WERI-Rb-1 (cell line): ENCODE data around the gene ZFP1.

Experiments used
- DNase-seq: peaks from one replicate; pipeline ENCODE4 v3.0.0-alpha.2; 2020
- H3K27ac ChIP-seq: fragments of 250-450 bp; sonication (Bioruptor Pico); 2 replicates; pipeline ENCODE4 v1.5.1; 2020; ENCODE audit warnings: mild to moderate bottlenecking, moderate library complexity
- H3K27me3 ChIP-seq: fragments of 250-450 bp; sonication (Bioruptor Pico); 2 replicates; pipeline ENCODE4 v1.5.1; 2021; ENCODE audit warnings: mild to moderate bottlenecking, low read depth, moderate library complexity; ENCODE audit not compliant: insufficient read depth, severe bottlenecking
- H3K36me3 ChIP-seq: fragments of 250-450 bp; sonication (Bioruptor Pico); 2 replicates; pipeline ENCODE4 v1.5.1; 2020; ENCODE audit warnings: mild to moderate bottlenecking, moderate library complexity
- H3K4me3 ChIP-seq: 2 replicates; pipeline ENCODE4 v1.5.1; 2011; ENCODE audit warnings: low read depth, mild to moderate bottlenecking, control low read depth, low read length
- H3K9me3 ChIP-seq: fragments of 250-450 bp; sonication (Bioruptor Pico); 2 replicates; pipeline ENCODE4 v1.5.1; 2021; ENCODE audit warnings: mild to moderate bottlenecking, moderate library complexity; ENCODE audit not compliant: severe bottlenecking
- TF ChIP-seq, protein P1 (sequence below): IDR thresholded peaks from 2 replicates; pipeline ENCODE4 v1.5.1; 2011; ENCODE audit warnings: low read depth, mild to moderate bottlenecking, control low read depth, inconsistent platforms, low read length

The ZFP1 gene

DNA sequence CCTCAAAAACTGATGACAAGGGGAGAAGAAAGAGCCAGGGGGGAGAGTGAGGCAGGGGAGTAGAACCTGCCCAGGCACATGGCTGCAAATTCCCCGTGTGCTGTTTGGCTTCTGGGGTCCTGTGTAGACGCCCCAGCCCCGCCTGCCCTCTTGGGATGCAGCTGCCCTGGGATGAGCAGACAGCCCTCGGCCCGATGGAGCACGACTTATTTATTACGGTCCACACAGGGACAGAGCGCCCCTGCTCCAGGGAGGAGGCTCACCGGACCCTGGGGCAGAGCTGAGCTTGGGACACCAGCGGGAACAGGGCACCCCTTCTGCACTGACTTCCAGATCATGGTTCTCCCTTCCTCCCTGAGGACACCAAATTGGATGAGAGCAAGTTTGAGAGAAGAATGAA, 40.8 kb upstream of the ZFP1 start:
- Histone ChIP-seq H3K36me3 (peaks cover 20% of the 10 kb centered on the region; the same call in 1 of the 2 replicates), H3K27ac (no peak overlapping the region), H3K9me3 (no peaks in the 10 kb centered on the region), H3K4me3 (no peak overlapping the region), H3K27me3 (no peaks in the 10 kb centered on the region)
- TF ChIP-seq, protein P1, sequence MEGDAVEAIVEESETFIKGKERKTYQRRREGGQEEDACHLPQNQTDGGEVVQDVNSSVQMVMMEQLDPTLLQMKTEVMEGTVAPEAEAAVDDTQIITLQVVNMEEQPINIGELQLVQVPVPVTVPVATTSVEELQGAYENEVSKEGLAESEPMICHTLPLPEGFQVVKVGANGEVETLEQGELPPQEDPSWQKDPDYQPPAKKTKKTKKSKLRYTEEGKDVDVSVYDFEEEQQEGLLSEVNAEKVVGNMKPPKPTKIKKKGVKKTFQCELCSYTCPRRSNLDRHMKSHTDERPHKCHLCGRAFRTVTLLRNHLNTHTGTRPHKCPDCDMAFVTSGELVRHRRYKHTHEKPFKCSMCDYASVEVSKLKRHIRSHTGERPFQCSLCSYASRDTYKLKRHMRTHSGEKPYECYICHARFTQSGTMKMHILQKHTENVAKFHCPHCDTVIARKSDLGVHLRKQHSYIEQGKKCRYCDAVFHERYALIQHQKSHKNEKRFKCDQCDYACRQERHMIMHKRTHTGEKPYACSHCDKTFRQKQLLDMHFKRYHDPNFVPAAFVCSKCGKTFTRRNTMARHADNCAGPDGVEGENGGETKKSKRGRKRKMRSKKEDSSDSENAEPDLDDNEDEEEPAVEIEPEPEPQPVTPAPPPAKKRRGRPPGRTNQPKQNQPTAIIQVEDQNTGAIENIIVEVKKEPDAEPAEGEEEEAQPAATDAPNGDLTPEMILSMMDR, result no peak
- no peak for DNase-seq

DNA sequence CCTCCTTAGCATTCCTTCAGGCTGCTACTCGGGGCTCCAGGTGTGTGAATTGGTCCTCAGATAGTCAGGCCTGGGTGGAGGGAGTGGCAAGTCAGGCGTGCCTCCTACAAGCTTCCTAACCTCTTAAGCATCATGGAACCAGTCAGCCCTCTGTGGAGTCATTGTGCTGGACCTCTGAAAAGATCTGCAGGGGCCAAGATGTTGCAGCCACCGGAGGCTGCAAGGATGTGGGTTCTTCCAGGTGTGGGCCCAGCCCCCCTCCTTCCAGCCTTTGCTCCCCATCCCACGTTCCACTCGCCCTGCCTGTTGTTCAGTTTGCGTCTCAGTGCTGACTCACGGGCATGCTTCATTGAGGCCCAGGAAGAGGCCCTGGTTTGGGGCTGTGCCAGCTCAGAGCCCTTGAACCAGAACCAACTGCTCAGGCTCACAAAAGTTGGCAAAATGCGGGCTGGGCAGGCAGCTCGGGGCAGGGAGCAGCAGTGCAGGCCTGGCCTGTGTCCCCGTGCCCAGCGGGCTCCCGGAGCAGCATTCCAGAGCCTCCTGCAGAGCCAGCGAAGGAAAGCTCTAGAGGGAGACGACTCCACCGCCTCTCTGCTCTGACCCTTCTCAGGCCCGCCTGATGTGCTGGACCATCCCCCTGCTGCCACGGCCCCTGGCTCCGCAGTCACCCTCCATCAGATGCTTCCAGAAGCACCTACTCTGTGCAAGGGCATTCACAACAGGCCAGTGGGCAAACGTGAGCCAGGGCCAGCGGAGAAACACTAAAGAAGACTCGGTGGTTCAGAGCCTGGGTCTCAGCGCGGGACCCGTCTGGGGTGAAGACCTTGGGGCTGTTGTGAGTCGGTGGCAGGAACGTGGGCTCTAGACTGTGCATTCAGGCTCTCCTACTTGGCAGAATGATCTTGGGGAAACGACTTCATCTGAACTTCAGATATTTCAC, 39.3 kb upstream of the ZFP1 start:
- Histone ChIP-seq H3K4me3 (no peak overlapping the region), H3K9me3 (no peaks in the 10 kb centered on the region), H3K36me3 (peaks cover 18% of the 10 kb centered on the region; the same call in 1 of the 2 replicates), H3K27me3 (no peaks in the 10 kb centered on the region), H3K27ac (no peak overlapping the region)
- TF ChIP-seq, protein P1, result no peak
- DNase-seq, result no peak

DNA sequence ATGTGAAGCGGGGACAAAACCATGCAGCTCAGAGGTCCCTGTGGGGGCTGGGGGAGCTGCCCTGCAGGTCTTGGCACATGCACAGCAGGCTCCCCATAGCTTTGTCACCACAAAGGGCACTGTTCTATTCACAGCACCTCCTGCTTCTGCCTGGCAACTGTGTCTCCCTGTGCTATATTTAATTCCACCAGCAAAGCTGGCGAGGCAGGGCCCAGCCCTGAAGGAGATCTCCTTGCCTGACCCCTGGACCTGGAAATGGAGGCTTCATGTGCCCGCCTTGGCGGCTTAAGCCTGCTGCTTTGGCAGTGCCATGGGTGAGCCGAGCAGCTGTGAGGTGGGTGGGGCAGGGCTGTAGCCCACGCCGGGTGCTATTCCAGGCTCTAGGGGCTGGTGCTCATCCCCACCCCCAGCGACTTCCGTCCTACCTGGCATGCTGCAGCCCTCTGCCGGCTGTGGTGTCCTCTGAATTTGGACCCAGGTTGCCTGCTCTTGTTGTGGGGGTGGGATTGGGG, 38.5 kb upstream of the ZFP1 start:
- H3K36me3 ChIP-seq, result peaks cover 14% of the 10 kb centered on the region; the same call in 1 of the 2 replicates
- no peaks in the 10 kb centered on the region for H3K27me3 ChIP-seq
- H3K4me3 ChIP-seq, result no peak overlapping the region
- no peak for DNase-seq
- no peak overlapping the region for H3K27ac ChIP-seq
- no peaks in the 10 kb centered on the region for H3K9me3 ChIP-seq
- TF ChIP-seq, protein P1, result no peak

DNA sequence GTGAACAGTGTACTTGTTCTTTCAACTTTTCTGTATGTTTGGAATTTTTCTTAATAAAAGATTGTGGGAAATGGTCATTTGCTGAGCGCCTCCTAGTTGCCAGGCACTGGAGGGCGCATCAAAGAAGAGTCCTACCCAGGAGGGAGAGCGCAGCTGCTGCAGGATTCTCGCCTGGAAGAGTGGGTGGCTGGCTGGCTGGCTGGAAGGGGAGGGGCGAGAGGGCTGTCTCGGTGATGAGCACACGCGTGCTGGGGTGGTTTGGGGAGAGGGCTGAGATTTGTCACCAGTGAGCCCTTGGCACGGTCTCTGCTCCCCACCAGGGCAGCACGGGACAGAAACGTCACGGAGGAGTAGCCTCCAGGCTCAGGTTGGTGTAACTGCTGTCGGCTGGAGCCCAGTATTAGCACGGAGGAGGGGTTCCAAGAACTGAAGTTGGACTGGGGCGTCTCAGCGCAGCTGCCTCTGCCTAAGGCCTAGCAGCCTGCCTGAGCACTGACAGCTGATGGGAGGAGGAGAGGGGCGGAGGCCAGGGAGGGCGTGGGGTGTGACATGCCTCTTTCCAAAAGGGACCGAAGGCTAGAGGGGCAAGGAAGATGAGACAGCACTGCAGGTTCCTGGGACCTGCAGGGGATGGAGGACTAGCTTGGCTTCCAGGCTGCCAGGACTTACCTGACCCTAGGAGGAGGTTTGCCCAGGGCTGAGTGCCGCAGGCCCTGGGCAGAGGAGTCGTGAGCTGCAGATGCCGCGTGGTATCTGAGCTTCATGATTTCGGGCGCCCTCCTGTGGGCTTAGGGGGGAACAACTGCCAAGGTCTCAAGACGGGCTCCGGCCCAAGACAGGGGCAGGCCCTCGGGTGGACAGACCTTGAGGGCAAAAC, 37.4 kb upstream of the ZFP1 start:
- H3K27ac ChIP-seq, result peak overlapping the region; percentile 50
- no peaks in the 10 kb centered on the region for H3K27me3 ChIP-seq
- TF ChIP-seq, protein P1, result peak; percentile 86
- H3K36me3 ChIP-seq, result peaks cover 8% of the 10 kb centered on the region; the same call in 1 of the 2 replicates
- DNase-seq, result peak; percentile 88
- peak overlapping the region; percentile 16 for H3K4me3 ChIP-seq
- no peaks in the 10 kb centered on the region for H3K9me3 ChIP-seq

DNA sequence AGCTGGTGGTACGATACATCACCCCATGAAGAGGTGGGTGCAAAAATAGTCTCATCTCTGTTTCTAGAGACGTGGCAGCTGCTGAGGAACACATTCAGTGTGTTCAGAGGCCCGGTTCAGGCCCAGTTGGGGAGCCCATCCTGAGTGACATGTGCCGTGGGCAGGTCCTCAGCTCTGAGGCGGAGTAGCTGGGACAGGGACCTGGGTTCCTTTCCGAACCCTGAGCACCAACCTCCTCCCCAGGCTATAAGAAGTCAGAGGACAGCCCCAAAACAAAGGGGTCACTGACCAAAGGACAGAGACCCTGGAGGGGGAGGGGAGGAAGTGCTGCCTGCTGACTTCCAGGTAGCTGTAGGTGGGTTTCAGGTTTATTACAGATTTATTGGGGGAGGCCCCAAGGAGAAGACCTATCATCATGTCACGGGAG, 36.8 kb upstream of the ZFP1 start:
- H3K27me3 ChIP-seq, result no peaks in the 10 kb centered on the region
- TF ChIP-seq, protein P1, result no peak
- no peaks in the 10 kb centered on the region for H3K9me3 ChIP-seq
- H3K4me3 ChIP-seq, result no peak overlapping the region
- no peak overlapping the region; the same call in 1 of the 2 replicates for H3K27ac ChIP-seq
- DNase-seq, result no peak
- peaks cover 5% of the 10 kb centered on the region; the same call in 1 of the 2 replicates for H3K36me3 ChIP-seq
